ENCODE data around the gene ACSM5.
A peak's percentile ranks its signal among the peaks of the same experiment; 100 is the strongest.

The ACSM5 gene, protein sequence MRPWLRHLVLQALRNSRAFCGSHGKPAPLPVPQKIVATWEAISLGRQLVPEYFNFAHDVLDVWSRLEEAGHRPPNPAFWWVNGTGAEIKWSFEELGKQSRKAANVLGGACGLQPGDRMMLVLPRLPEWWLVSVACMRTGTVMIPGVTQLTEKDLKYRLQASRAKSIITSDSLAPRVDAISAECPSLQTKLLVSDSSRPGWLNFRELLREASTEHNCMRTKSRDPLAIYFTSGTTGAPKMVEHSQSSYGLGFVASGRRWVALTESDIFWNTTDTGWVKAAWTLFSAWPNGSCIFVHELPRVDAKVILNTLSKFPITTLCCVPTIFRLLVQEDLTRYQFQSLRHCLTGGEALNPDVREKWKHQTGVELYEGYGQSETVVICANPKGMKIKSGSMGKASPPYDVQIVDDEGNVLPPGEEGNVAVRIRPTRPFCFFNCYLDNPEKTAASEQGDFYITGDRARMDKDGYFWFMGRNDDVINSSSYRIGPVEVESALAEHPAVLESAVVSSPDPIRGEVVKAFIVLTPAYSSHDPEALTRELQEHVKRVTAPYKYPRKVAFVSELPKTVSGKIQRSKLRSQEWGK

GRCh38 chr16:20409398-20410120, at the start of gene ACSM5:
TSS of gene ACSM5 (plus strand) at chr16:20409534. CDS start at chr16:20411485, 1,951 bp downstream.
- no peak for DNase-seq

DNA sequence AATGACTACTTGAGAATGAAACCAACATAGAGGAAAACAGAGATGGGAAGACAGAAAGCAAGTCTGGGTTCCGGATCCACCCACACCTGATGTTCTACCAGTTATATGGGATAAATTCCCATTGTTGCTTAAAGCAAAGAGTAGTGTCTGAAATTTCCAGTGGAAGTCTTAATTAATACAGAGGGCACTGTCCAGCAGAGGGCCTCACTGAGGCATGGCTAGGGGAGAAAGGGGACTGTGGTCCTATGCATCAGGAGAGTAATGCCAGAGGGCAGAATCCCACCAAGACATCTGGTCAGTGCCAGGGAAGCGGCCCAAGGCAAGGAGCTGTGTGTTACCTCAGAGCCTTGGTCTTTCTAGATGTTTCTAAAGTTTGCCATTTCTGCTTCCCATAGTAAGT, 49.3 kb upstream of the ACSM5 start:
- DNase-seq: no peak

DNA sequence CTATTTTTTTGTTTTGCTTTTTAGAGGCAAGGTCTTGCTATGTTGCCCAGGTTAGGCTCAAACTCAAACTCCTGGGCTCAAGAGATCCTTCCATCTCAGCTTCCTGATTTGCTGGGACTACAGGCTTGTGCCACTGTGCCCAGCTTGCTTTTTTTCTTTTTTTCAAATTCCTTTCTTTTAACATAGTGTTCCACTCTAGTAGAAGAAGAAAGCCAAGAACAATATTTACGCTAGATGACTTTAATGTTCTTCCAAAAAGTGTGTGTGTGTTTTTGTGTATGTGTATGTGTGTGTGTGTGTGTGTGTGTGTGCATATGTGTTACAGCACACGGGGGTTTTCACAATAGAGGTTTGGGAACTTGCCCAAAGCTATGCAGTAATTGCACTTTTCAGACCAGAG, 46.1 kb upstream of the ACSM5 start:
- DNase-seq: no peak

GRCh38 chr16:20364051-20364450, 45.3 kb upstream of the ACSM5 start:
- no peak for DNase-seq

GRCh38 chr16:20369452-20370054, 39.8 kb upstream of the ACSM5 start:
- no peak for DNase-seq

DNA sequence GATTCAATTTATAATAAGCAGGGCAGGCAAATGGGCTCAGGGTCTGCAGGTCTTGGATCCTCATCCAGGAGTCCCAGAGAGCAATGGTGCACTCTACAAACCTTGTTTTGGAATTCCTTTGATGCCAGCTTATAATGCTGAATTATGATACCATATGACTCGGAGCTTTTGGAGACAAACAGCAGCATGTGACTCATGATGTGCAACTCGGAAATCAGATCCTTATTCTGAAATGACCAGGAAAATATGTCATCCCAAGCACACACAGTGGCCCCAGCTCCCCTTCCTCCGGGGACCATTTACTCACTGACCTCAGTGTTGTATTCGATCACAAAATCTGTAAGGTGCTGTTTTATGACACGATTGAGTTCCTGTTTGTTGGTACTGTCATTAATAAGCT, 36.6 kb upstream of the ACSM5 start:
- no peak for DNase-seq

DNA sequence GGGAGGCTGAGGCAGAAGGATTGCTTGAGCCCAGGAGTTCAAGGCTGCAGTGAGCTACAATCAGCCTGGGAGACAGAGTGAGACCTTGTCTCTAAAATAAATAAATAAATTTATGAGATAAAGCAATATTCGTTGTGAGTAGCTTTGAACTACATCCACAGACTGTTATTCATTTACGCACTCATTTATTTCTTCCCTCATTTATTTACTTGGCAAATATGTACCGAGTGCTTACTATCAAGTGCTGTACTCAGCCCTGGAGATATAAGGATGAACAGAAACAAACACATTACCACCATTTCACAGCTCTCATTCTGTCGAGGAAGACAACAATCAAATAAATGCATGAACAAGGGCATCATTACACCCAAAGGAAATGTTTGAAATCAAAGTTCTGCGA, 32.2 kb upstream of the ACSM5 start:
- DNase-seq: no peak

GRCh38 chr16:20380782-20381181, 28.6 kb upstream of the ACSM5 start:
- no peak for DNase-seq

GRCh38 chr16:20382202-20382948, 27.0 kb upstream of the ACSM5 start:
- DNase-seq: no peak

DNA sequence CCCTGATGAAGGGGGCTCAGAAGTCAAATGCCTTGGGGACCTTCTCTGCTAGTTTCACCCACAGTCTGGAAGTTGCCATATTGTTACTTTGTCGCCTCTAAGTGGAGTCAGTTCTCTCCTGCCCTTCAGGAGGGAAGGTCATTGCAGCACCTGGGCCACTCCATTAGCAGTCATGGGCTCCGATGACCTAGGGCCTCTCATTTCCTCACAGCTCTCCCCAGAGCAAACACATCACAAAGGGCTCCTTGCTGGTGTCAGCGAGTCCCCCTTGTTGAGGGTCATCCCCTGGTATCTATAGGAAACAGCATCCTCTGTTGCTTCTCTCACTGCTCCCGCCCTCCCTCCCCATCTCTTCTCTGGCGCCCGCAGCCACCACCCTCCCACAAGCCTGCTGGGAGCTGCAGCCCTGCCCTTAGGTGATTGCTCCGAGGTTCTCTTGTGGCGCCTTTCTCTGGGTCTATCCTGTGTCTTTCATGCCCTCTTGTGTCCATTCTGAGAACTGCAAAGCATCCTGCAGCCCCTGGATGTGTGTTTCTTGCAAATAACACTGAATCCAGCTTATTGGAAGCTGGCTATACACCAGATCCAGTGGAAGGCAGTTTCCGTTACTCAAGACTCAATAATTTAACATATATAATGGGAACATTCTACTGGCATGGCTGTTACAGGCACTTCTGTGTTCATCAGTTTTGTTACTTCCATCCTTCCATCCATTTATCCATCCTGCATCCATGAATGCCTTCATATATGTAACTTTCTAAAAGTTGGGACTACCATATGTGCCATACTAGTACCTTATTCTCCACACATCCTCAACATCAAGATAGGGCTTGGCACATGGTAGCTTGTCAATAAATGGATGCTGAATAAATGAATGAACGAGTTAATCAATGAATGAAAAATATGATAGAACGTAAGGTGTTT, 26.0 kb upstream of the ACSM5 start:
- DNase-seq: peak; percentile 62

DNA sequence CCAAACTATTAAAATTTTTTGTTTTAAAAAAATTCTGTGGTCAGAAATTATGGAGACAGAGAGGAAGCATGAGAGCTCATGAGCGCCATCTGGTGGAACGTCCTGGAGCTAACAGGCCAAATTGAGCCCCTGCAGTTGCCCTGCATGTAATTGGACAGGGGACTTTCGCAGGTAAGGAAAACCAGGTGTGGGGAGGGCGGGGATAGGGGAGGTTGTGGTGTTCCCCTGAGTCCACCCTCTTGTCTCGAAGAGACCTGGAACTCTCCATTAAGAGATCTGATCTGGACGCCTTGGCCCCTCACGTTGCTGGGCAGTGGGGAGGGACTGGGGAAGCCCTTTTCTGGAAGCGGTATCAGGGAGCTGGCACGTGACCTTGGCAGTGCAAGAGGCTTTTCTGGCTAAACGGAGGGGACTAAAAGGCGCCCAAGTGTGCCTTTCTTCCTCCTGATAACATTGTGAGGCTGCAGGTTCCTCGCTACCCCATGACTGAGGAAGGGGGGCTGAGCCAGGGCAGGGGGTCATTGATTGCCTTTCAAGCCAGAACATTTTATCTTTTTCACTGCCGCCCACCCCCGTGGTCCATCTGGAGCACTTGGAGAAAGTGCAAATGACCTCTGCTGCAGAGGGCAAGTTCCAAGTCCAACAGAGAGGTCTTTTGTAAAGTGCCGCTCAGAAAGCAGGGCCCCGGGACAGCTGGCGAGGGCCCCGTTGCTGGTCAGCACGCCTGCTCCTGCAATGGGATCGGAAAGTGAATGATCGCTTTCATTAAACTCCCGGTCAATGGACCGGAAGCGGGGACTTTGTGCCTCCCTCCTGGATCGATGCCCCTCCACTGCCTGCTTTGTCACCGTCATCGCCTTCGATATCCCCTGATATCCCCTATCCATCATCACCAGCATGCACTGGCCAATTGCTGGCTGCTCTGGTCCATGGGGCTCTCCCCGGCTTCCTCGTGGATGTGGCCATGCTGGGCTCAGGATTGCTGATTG, 23.2 kb upstream of the ACSM5 start:
- no peak for DNase-seq

DNA sequence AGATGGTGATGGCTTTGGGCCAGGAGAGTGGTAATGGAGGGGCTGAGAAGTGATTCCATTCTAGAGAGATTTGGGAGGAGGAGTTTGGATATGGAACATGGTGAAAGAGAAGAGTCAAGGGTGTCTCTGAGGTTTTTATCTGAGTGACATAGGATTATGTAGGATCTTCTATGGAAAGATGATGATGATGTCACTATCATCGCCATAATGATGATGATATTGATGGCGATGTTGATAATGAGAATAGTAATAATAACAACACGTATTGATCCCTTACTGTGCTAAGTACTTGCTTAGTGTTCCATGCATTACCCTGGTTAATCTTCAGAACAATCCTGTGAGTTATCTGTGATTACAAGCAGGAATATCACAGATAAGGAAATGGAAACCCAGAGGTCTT, 21.4 kb upstream of the ACSM5 start:
- no peak for DNase-seq

DNA sequence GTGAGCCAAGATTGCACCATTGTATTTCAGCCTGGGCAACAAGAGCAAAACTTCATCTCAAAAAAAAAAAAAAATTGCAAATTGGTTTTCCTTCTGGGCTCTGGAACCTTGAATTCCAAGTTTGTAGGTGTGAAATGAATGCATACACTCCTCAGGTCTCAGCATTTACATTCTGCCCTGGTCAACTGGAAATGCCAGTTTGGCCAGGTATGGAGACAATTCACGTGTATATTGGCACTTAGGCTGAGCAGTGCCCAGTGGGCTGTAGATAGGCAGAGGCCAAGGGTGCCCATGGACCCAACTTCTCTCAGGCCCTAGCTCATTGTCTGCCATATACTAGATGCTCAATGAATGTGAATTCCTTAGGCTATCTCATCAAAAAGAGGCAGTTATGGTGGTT, 20.5 kb upstream of the ACSM5 start:
- DNase-seq: no peak

- DNase-seq: no peak
Measured at GRCh38 chr16:20391045-20391444, 18.3 kb upstream of the ACSM5 start.

DNA sequence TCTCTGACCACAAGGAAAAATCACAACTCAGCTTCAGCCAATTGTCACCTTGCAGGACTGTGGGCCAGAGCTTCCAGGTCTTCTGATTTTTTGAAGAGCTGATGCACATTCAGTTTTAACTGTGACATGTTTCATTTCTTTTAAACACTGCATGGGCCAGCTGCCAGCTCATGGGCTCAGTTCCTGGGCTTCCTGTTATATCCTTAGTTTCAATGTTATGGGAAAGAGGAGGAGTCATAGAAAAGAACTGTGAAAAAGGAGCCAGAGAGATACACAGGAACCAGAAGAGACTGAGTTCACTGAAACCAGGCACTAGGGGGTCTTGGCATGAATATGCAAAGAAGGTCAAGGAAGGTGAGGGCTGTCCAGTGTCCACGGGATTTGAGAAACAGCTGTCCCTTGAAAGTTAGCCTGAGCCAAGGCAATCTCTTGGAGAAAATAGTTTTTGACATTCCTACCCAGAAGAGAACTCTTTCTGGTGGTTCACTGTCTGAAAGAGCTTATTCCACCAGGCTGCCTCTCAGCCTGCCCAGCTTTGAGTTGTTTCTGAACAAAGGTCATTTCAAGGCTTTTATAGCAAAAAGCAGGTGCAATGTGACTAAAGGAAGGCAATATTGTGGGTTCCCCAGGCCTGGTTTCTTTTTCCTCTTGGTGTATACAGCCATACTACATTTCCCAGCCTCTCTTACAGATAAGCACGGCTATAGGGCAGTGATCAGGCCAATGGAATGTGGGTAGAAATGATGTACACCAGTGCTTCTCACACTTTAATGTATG, 15.3 kb upstream of the ACSM5 start:
- DNase-seq: no peak

- no peak for DNase-seq
Measured at GRCh38 chr16:20395946-20396345, 13.4 kb upstream of the ACSM5 start.

GRCh38 chr16:20396846-20397467, 12.4 kb upstream of the ACSM5 start:
- DNase-seq: no peak

GRCh38 chr16:20397468-20398074, 11.8 kb upstream of the ACSM5 start:
- DNase-seq: no peak

GRCh38 chr16:20398603-20399002, 10.7 kb upstream of the ACSM5 start:
- DNase-seq: no peak
